NCI-H146 treated with DMSO at 0.1 percent for 48 hours (cell line): ENCODE results near the gene PTPN7.
"Not testable (repeated sequence)": the region's sequence is repeated elsewhere in the genome, so short reads cannot be mapped to it uniquely, and the experiment has no call there.

ENCODE experiments used
- DNase-seq: peaks from one replicate; lab custom pipeline; 2025; ENCODE audit not compliant: unreplicated experiment; lab: John Stamatoyannopoulos, UW

The PTPN7 gene

GRCh38 chr1:202160377-202160940, at the start of gene PTPN7:
TSS of gene PTPN7 (minus strand) at chr1:202160602. CDS start at chr1:202159402, 1,200 bp downstream.
- no peak for DNase-seq

- DNase-seq, result no peak
These were observed 48.0 kb upstream of the PTPN7 start for GRCh38 chr1:202208351-202208857.

GRCh38 chr1:202207292-202207691, 46.9 kb upstream of the PTPN7 start:
- no peak for DNase-seq

- no peak for DNase-seq
These were observed 45.3 kb upstream of the PTPN7 start for GRCh38 chr1:202205523-202206190.

GRCh38 chr1:202204065-202204464, 43.7 kb upstream of the PTPN7 start:
- DNase-seq, result no peak

GRCh38 chr1:202203238-202204039, 43.0 kb upstream of the PTPN7 start:
- DNase-seq, result no peak

GRCh38 chr1:202202500-202203168, 42.2 kb upstream of the PTPN7 start:
- DNase-seq, result no peak

- DNase-seq, result no peak
These were observed 41.6 kb upstream of the PTPN7 start for GRCh38 chr1:202201971-202202370.

GRCh38 chr1:202201266-202201665, 40.9 kb upstream of the PTPN7 start:
- DNase-seq, result no peak

GRCh38 chr1:202200669-202201068, 40.3 kb upstream of the PTPN7 start:
- no peak for DNase-seq

GRCh38 chr1:202200112-202200548, 39.7 kb upstream of the PTPN7 start:
- no peak for DNase-seq

- no peak for DNase-seq
These were observed 38.9 kb upstream of the PTPN7 start for GRCh38 chr1:202199040-202199889.

- no peak for DNase-seq
These were observed 37.9 kb upstream of the PTPN7 start for GRCh38 chr1:202198366-202198724.

GRCh38 chr1:202197653-202198365, 37.4 kb upstream of the PTPN7 start:
- no peak for DNase-seq

GRCh38 chr1:202194328-202194648, 33.9 kb upstream of the PTPN7 start:
- no peak for DNase-seq

GRCh38 chr1:202193614-202194327, 33.4 kb upstream of the PTPN7 start, which contains the start of gene LGR6:
TSS of gene LGR6 (plus strand) at chr1:202193799. CDS start at chr1:202193990, 191 bp downstream.
- no peak for DNase-seq

GRCh38 chr1:202192770-202193613, 32.6 kb upstream of the PTPN7 start:
- no peak for DNase-seq

- not testable (repeated sequence) for DNase-seq
These were observed 31.0 kb upstream of the PTPN7 start for GRCh38 chr1:202191391-202191790.
